HL-60/S4 treated with retinoic acid at 250 ng/mL for 4 days and 3 days (cell line): ENCODE data around the gene TBPL1.

Experiments
- in situ Hi-C: fragments of 300-500 bp; cut with MboI; formaldehyde crosslinking; loops from 2 replicates; pipeline ENCODE4 v1.7.0; 2022; ENCODE audit warnings: low sequenced_read_pairs

The TBPL1 gene

GRCh38 chr6:134034961-134035822, 82.2 kb downstream of the TBPL1 start:
- in situ Hi-C loops = no loop called here

- in situ Hi-C loops = no loop called here
These were observed 82.8 kb downstream of the TBPL1 start for GRCh38 chr6:134035823-134036296.

GRCh38 chr6:134039116-134039515, 86.1 kb downstream of the TBPL1 start:
- in situ Hi-C loops = no loop called here
